Measurements from ENCODE around the gene TTI1. TPM values are rescaled to one million over a fixed set of nuclear protein-coding genes. Genes with fewer than 3 reads are reported as not detected.

Gene TTI1
- total RNA-seq, 4 donors from 2014 or later, result 4.5 to 19.5 (median 9.4) TPM

DNA sequence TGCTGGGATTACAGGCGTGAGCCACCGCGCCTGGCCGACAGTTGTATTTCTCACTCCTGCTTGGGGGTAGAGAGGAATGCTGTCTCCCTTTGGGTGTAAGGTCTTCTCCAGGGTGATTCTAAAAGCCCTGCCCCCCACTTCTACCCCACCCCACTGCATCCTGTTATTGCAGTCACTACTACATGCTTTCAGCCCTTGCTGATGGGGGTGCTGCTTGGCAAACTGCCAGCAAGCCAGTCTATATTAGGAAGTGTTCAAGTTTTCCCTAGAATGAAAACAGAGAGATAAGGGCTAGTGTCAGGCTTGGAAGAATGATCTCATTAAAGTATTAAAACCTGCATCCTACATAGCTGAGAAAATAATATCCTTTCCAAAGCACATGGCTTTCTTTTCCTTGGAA, 31.3 kb downstream of the TTI1 start:
- Histone ChIP-seq H3K27me3 (no peaks in the 10 kb centered on the region), H3K4me1 (no peaks in the 10 kb centered on the region), H3K27ac (no peak overlapping the region), H3K36me3 (peaks cover 0 to 49% (median 18%) of the 10 kb centered on the region in 4 donors), H3K9me3 (no peaks in the 10 kb centered on the region), H3K4me3 (no peak overlapping the region)
- no peak for DNase-seq
- in situ Hi-C loops (cut with MboI; ENCODE audit: low pct_ligation_motif_present in 1 of 4, low pct_unique_long_range_greater_than_20kb in 1 of 4, low sequenced_read_pairs in 3 of 4) (no loop called here), intact Hi-C loops (cut with DNase I; ENCODE audit: low total_unique reads) (no loop called here)
- WGBS, 2 donors (ENCODE audit: low coverage in 1 of 2), result 100% methylated on average over 4 of the region's 4 CpGs; no CpG with 5 or more reads in 1 of the 2 donors
- TF ChIP-seq EP300 (IDR thresholded peaks at IDR 0.05; ENCODE audit: low read depth), result no peak
- no peak for TF ChIP-seq POLR2AphosphoS5 (IDR thresholded peaks at IDR 0.05)
- no peak for TF ChIP-seq CTCF (IDR thresholded peaks at IDR 0.05)

DNA sequence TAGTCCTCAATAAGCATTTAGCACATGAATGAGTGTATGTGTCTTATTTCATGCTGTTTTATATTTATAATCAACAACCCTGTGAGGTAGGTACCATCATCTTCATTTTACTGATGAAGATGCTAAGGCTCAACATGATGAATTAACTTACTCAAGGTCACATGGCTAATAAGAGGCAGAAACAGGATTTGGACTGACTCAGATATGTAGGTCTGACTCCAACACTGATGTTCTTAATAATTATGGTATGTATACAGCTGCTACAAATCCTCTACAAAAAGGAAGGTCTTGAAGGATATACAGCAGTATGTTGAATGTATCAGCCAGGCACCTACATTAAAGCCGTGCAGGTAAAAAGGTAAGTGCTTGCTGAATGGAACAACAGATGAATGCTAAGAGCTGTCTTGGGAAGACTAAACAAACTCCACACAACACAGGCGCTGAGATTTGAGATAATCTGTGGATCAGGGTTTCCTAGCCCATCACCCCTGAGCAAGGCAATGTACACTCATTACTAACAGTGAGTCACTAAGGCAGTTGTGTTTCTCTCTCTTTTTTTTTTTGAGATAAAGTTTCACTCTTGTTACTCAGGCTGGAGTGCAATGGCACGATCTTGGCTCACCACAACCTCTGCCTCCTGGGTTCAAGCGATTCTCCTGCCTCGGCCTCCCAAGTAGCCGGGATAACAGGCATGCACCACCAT, 31.9 kb downstream of the TTI1 start:
- Histone ChIP-seq H3K27me3 (no peaks in the 10 kb centered on the region), H3K4me1 (no peaks in the 10 kb centered on the region), H3K36me3 (peaks cover 0 to 55% (median 20%) of the 10 kb centered on the region in 4 donors), H3K4me3 (no peak overlapping the region), H3K27ac (no peak overlapping the region), H3K9me3 (no peaks in the 10 kb centered on the region)
- TF ChIP-seq EP300 (IDR thresholded peaks at IDR 0.05; ENCODE audit: low read depth), result no peak
- TF ChIP-seq POLR2A (IDR thresholded peaks at IDR 0.05), result no peak
- no peak for TF ChIP-seq CTCF (IDR thresholded peaks at IDR 0.05)
- TF ChIP-seq POLR2AphosphoS5 (IDR thresholded peaks at IDR 0.05), result no peak
- WGBS, 2 donors (ENCODE audit: low coverage in 1 of 2), result 84% methylated on average over 6 of the region's 6 CpGs; no CpG with 5 or more reads in 1 of the 2 donors
- no peak for DNase-seq
- intact Hi-C loops (cut with DNase I; ENCODE audit: low total_unique reads), result no loop called here
- in situ Hi-C loops (cut with MboI; ENCODE audit: low pct_ligation_motif_present in 1 of 4, low pct_unique_long_range_greater_than_20kb in 1 of 4, low sequenced_read_pairs in 3 of 4), result no loop called here

GRCh38 chr20:38000293-38000692, 33.0 kb downstream of the TTI1 start:
- DNase-seq, result no peak
- intact Hi-C loops (cut with DNase I; ENCODE audit: low total_unique reads) (no loop called here), in situ Hi-C loops (cut with MboI; ENCODE audit: low pct_ligation_motif_present in 1 of 4, low pct_unique_long_range_greater_than_20kb in 1 of 4, low sequenced_read_pairs in 3 of 4) (no loop called here)
- Histone ChIP-seq H3K27me3 (no peaks in the 10 kb centered on the region), H3K9me3 (no peaks in the 10 kb centered on the region), H3K27ac (no peak overlapping the region), H3K36me3 (peaks cover 0 to 65% (median 25%) of the 10 kb centered on the region in 4 donors), H3K4me1 (no peaks in the 10 kb centered on the region), H3K4me3 (no peak overlapping the region)
- WGBS, 2 donors (ENCODE audit: low coverage in 1 of 2), result 90 to 96% methylated on average over 9 to 13 of the region's 13 CpGs
- no peak for TF ChIP-seq CTCF (IDR thresholded peaks at IDR 0.05)
- TF ChIP-seq EP300 (IDR thresholded peaks at IDR 0.05; ENCODE audit: low read depth), result no peak
- no peak for TF ChIP-seq POLR2AphosphoS5 (IDR thresholded peaks at IDR 0.05)
- TF ChIP-seq POLR2A (IDR thresholded peaks at IDR 0.05), result no peak

GRCh38 chr20:37999526-38000263, 33.6 kb downstream of the TTI1 start:
- TF ChIP-seq EP300 (IDR thresholded peaks at IDR 0.05; ENCODE audit: low read depth) (no peak), POLR2A (IDR thresholded peaks at IDR 0.05) (no peak), POLR2AphosphoS5 (IDR thresholded peaks at IDR 0.05) (no peak), CTCF (IDR thresholded peaks at IDR 0.05) (no peak)
- no peak overlapping the region for H3K4me3 ChIP-seq
- in situ Hi-C loops (cut with MboI; ENCODE audit: low pct_ligation_motif_present in 1 of 4, low pct_unique_long_range_greater_than_20kb in 1 of 4, low sequenced_read_pairs in 3 of 4), result loop anchor here in 3 of 4 donors (10.0 to 25.0 kb wide), 2 partner anchors 425 to 437 kb away; no protein-coding TSS in a partner anchor
- WGBS, 2 donors (ENCODE audit: low coverage in 1 of 2), result 87 to 88% methylated on average over 13 to 15 of the region's 15 CpGs
- H3K27me3 ChIP-seq, result no peaks in the 10 kb centered on the region
- no peaks in the 10 kb centered on the region for H3K4me1 ChIP-seq
- peaks cover 0 to 67% (median 25%) of the 10 kb centered on the region in 4 donors for H3K36me3 ChIP-seq
- H3K9me3 ChIP-seq, result no peaks in the 10 kb centered on the region
- no peak for DNase-seq
- no peak overlapping the region for H3K27ac ChIP-seq
- intact Hi-C loops (cut with DNase I; ENCODE audit: low total_unique reads), result loop anchor here (10.0 kb wide), 1 partner anchor 615 kb away; no protein-coding TSS in a partner anchor
